Colonic mucosa (tissue), 4 donors: Measurements from ENCODE around the gene IQUB. TPM values are rescaled to one million over a fixed set of nuclear protein-coding genes. Genes with fewer than 3 reads are reported as not detected.
"Not testable (repeated sequence)": the region's sequence is repeated elsewhere in the genome, so short reads cannot be mapped to it uniquely, and the experiment has no call there.

Source experiments
- DNase-seq: peaks from one replicate; pipeline ENCODE4 v3.0.0-alpha.2; 2020
- H3K27ac ChIP-seq: fragments of 200-600 bp; one replicate; pipeline ENCODE4 v1.8.0; 2021
- H3K27me3 ChIP-seq: fragments of 200-600 bp; one replicate; pipeline ENCODE4 v1.8.0; 2021
- H3K36me3 ChIP-seq: fragments of 200-600 bp; one replicate; pipeline ENCODE4 v1.8.0; 2021
- H3K4me1 ChIP-seq: fragments of 200-600 bp; one replicate; pipeline ENCODE4 v1.8.0; 2021; ENCODE audit warnings: mild to moderate bottlenecking
- H3K4me3 ChIP-seq: fragments of 200-600 bp; one replicate; pipeline ENCODE4 v1.8.0; 2021
- H3K9ac ChIP-seq, 2 donors: one replicate each; pipeline ENCODE4 v1.7.0; 2013; ENCODE audit warnings: control low read depth in 2 of 2, low read depth in 2 of 2, low read length in 2 of 2
- H3K9me3 ChIP-seq: fragments of 200-600 bp; one replicate; pipeline ENCODE4 v1.8.0; 2021
- intact Hi-C: fragments of 100-400 bp; cut with DNase I; formaldehyde crosslinking; loops from one replicate; pipeline ENCODE4 v1.14.1; 2022
- total RNA-seq, 2 donors: library from RNA; stranded (reverse); fragmentation: NEBNext Ultra II Directional in 1 of 2; extraction: Animal tissue kit (Norgen Biotek cat#: 25700) in 1 of 2; gene quantifications; one replicate each; pipeline ENCODE4 v1.2.1, GENCODE V29; 2021
- TF ChIP-seq, protein P1 (sequence below): fragments of 200-600 bp; IDR thresholded peaks from one replicate; pipeline ENCODE4 v1.8.0; 2022; ENCODE audit warnings: antibody characterized with exemption, mild to moderate bottlenecking
- donor health status: healthy.
- donor health status: DM: no; HTN: no; CAD: no.
- donor health status: DM: no; HTN: no; CAD: no.

The IQUB gene
- total RNA-seq, 2 donors from 2014 or later = 0.16 TPM; not detected in 1

DNA sequence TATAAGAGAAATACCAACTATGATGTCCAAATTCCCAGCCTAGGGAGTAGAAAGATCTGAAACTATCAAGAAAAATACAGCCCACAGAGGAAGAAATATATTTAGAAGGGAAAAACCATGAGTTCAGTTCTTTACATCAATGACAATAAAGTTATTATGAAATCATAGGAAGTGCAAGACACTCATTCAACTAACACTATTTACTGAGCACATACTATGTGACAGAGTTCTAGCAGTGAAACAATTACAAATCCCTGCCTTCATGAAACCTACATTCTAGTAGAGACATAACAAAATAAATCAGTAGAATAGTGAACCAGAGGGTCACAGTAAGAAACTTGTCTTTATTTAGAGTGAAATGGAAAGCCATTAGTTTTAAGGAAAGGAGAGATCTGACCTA is 21.1 kb upstream of the IQUB start:
- TF ChIP-seq, protein P1, sequence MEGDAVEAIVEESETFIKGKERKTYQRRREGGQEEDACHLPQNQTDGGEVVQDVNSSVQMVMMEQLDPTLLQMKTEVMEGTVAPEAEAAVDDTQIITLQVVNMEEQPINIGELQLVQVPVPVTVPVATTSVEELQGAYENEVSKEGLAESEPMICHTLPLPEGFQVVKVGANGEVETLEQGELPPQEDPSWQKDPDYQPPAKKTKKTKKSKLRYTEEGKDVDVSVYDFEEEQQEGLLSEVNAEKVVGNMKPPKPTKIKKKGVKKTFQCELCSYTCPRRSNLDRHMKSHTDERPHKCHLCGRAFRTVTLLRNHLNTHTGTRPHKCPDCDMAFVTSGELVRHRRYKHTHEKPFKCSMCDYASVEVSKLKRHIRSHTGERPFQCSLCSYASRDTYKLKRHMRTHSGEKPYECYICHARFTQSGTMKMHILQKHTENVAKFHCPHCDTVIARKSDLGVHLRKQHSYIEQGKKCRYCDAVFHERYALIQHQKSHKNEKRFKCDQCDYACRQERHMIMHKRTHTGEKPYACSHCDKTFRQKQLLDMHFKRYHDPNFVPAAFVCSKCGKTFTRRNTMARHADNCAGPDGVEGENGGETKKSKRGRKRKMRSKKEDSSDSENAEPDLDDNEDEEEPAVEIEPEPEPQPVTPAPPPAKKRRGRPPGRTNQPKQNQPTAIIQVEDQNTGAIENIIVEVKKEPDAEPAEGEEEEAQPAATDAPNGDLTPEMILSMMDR = no peak
- H3K4me3 ChIP-seq = no peak overlapping the region
- H3K27me3 ChIP-seq = no peaks in the 10 kb centered on the region
- DNase-seq = no peak
- H3K4me1 ChIP-seq = peaks cover 5% of the 10 kb centered on the region
- H3K9ac ChIP-seq = no peak overlapping the region
- no peak overlapping the region for H3K27ac ChIP-seq
- H3K36me3 ChIP-seq = peaks cover 3% of the 10 kb centered on the region
- intact Hi-C loops = no loop called here
- H3K9me3 ChIP-seq = no peaks in the 10 kb centered on the region

DNA sequence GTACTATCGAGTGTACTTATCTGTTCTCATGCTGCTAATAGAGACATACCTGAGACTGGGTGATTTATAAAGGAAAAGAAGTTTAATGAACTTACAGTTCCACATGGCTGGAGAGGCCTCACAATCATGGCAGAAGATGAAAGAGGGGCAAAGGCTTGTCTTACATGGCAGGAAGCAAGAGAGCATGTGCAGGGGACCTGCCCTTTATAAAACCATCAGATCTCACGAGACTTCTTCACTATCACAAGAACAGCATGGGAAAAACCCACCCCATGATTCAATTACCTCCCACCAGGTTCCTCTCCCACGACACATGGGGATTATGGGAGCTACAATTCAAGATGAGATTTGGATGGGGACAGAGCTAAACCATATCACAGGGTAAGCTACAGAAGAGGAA is 18.8 kb upstream of the IQUB start:
- Histone ChIP-seq H3K27ac (no peak overlapping the region), H3K4me3 (no peak overlapping the region), H3K4me1 (peaks cover 5% of the 10 kb centered on the region), H3K36me3 (peaks cover 3% of the 10 kb centered on the region), H3K27me3 (no peaks in the 10 kb centered on the region), H3K9ac (no peak overlapping the region), H3K9me3 (no peaks in the 10 kb centered on the region)
- no peak for DNase-seq
- TF ChIP-seq, protein P1 = no peak
- intact Hi-C loops = no loop called here

DNA sequence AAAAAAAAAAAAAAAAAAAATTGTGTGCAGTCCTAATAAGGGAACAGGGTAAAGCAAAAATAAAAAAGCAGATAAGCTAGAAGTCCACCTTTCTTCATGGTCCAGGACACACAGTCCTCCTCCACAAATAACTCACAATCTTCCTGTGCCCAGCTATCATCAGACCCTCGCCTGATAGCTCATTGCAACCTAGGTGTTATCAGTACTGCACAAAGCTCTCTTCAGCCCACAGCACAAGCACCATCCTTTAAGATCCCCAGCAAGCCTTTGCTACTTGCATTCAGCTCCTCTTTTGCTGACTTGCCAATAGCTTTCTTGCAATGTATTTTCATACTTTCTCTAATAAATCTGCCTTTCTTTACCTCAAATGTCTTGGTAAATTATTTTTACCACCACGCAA is 18.2 kb upstream of the IQUB start:
- Histone ChIP-seq H3K36me3 (peaks cover 3% of the 10 kb centered on the region), H3K9me3 (no peaks in the 10 kb centered on the region), H3K4me3 (no peak overlapping the region), H3K9ac (no peak overlapping the region), H3K27ac (no peak overlapping the region), H3K27me3 (no peaks in the 10 kb centered on the region), H3K4me1 (peaks cover 5% of the 10 kb centered on the region)
- TF ChIP-seq, protein P1 = no peak
- DNase-seq = no peak
- intact Hi-C loops = no loop called here

DNA sequence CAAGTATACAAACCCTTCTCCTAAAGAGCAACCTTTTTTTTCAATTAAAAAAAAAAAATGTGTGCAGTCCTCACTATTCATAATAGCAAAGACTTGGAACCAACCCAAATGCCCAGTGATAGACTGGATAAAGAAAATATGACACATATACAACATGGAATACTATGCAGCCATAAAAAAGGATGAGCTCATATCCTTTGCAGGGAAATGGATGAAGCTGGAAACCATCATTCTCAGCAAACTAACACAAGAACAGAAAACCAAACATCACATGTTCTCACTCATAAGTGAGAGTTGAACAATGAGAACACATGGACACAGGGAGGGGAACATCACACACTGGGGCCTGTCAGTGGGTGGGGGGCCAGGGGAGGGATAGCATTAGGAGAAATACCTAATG is 17.7 kb upstream of the IQUB start:
- intact Hi-C loops = not testable (repeated sequence)

DNA sequence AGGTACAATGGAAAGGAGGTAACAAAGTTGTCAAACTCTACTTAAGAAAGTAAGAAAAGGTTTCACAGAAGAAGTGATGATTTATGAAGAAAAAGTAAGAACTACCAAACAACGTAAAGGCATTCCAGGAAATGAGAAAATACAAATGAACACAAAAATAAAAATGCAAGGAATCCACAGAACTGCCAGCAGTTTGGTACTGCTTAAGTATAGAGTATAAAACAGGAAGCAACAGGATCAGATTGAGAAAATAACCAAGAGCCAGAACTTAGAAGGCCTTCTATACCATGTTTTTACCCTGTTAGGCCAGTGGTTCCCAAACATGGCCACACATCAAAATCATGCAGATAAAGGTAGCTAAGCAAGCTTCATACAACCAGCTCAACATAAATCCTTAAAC is 14.0 kb upstream of the IQUB start:
- H3K27ac ChIP-seq = no peak overlapping the region
- H3K4me3 ChIP-seq = no peak overlapping the region
- H3K4me1 ChIP-seq = no peaks in the 10 kb centered on the region
- intact Hi-C loops = no loop called here
- no peaks in the 10 kb centered on the region for H3K27me3 ChIP-seq
- H3K9ac ChIP-seq = no peak overlapping the region
- H3K9me3 ChIP-seq = no peaks in the 10 kb centered on the region
- H3K36me3 ChIP-seq = peaks cover 3% of the 10 kb centered on the region
- TF ChIP-seq, protein P1 = no peak
- no peak for DNase-seq

More for the DNA sequence above, 17.7 kb upstream of the IQUB start:
- H3K27ac ChIP-seq, H3K4me3 ChIP-seq, H3K4me1 ChIP-seq, DNase-seq, H3K27me3 ChIP-seq, H3K9me3 ChIP-seq, H3K36me3 ChIP-seq, H3K9ac ChIP-seq: not testable (repeated sequence)

DNA sequence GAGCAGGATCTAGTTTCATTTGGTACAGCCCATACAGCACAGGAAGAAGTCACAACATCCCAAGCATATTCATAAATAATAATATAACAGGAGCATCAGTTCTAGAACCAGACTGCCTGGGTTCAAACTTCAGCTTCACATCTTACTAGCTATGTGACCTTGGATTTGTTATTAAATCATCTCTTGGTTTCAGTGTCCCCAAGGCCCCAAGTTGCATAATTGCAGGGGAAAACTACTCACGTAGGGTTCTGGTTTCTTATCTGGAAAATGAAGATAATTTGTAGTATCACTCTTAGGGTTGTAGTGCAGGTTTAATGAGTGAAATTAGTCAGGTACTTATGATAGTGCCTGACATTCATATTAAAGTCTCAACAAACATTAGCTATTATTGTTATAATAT is 5.5 kb upstream of the IQUB start:
- Histone ChIP-seq H3K27ac (no peak overlapping the region), H3K4me1 (no peaks in the 10 kb centered on the region), H3K4me3 (no peak overlapping the region), H3K36me3 (no peaks in the 10 kb centered on the region), H3K9ac (no peak overlapping the region), H3K27me3 (no peaks in the 10 kb centered on the region), H3K9me3 (no peaks in the 10 kb centered on the region)
- TF ChIP-seq, protein P1 = no peak
- DNase-seq = no peak
- intact Hi-C loops = loop anchor here (5.0 kb wide), 1 partner anchor 48 kb away; no protein-coding TSS in a partner anchor
